HEK293 (cell line): ENCODE results near the gene SPTA1.

Experiments used
- CTCF ChIA-PET: fragments of 350-600 bp; formaldehyde crosslinking; extraction: SDS; loops from one replicate; lab custom pipeline; 2021; ENCODE audit warnings: antibody characterized with exemption; lab: Yijun Ruan, JAX
- POLR2A ChIA-PET: fragments of 300-600 bp; formaldehyde crosslinking; extraction: SDS; loops from one replicate; lab custom pipeline; 2020; ENCODE audit warnings: antibody characterized with exemption, inconsistent platforms; lab: Yijun Ruan, JAX
- H3K27ac ChIP-seq: fragments of 200-500 bp; sonication (Bioruptor generic); 2 replicates; pipeline ENCODE4 v1.5.1; 2014; ENCODE audit warnings: low read depth, low read length, control low read depth, inconsistent platforms; ENCODE audit errors: extremely low read depth
- H3K36me3 ChIP-seq, 2 experiments: fragments of 200-500 bp in 1 of 2; sonication (Bioruptor generic) in 1 of 2; 1 replicate in 1 of 2; 2 replicates in 1 of 2; pipeline ENCODE4 v1.5.1; 2014 to 2017; ENCODE audit warnings: inconsistent platforms in 2 of 2, low read length in 2 of 2; ENCODE audit not compliant: control insufficient read depth in 2 of 2, insufficient read depth in 1 of 2
- H3K4me1 ChIP-seq: fragments of 200-500 bp; sonication (Bioruptor generic); 2 replicates; pipeline ENCODE4 v1.5.1; 2014; ENCODE audit warnings: mild to moderate bottlenecking, low read length, inconsistent platforms; ENCODE audit not compliant: control insufficient read depth, insufficient read depth
- H3K4me3 ChIP-seq: 2 replicates; pipeline ENCODE4 v1.5.1; 2011; ENCODE audit warnings: low read depth, mild to moderate bottlenecking, control low read depth, low read length, moderate library complexity
- H3K9me3 ChIP-seq: fragments of 200-500 bp; sonication (Bioruptor generic); 2 replicates; pipeline ENCODE4 v1.5.1; 2014; ENCODE audit warnings: low read depth, low read length, inconsistent platforms; ENCODE audit not compliant: control insufficient read depth, insufficient read depth
- KLF16 ChIP-seq: fragments of 450-650 bp; formaldehyde crosslinking; IDR thresholded peaks from 2 replicates; pipeline ENCODE4 v1.5.1; 2017; ENCODE audit warnings: missing biosample characterization, missing genetic modification characterization
- MYNN ChIP-seq: fragments of 450-650 bp; formaldehyde crosslinking; IDR thresholded peaks from 2 replicates; pipeline ENCODE4 v1.5.1; 2016; ENCODE audit warnings: missing biosample characterization, missing genetic modification characterization, borderline replicate concordance
- PRDM1 ChIP-seq: fragments of 450-650 bp; formaldehyde crosslinking; IDR thresholded peaks from 2 replicates; pipeline ENCODE4; 2016; ENCODE audit warnings: missing biosample characterization, missing genetic modification characterization
- SP7 ChIP-seq: fragments of 450-650 bp; formaldehyde crosslinking; IDR thresholded peaks from 2 replicates; pipeline ENCODE4 v1.5.1; 2016; ENCODE audit warnings: missing biosample characterization, missing genetic modification characterization
- TRIM28 ChIP-seq: IDR thresholded peaks from 2 replicates; pipeline ENCODE4 v1.6.1; 2011; ENCODE audit warnings: low read length, control low read depth, borderline replicate concordance
- ZBTB17 ChIP-seq: fragments of 450-650 bp; formaldehyde crosslinking; IDR thresholded peaks from 2 replicates; pipeline ENCODE4 v1.5.1; 2016; ENCODE audit warnings: missing biosample characterization, missing genetic modification characterization
- ZIC2 ChIP-seq: fragments of 450-650 bp; formaldehyde crosslinking; IDR thresholded peaks from 2 replicates; pipeline ENCODE4 v1.5.1; 2016; ENCODE audit warnings: missing biosample characterization, missing genetic modification characterization
- ZNF239 ChIP-seq: fragments of 450-650 bp; formaldehyde crosslinking; IDR thresholded peaks from 2 replicates; pipeline ENCODE4 v1.5.1; 2016; ENCODE audit warnings: missing biosample characterization, missing genetic modification characterization
- ZNF24 ChIP-seq: fragments of 450-650 bp; formaldehyde crosslinking; IDR thresholded peaks from 2 replicates; pipeline ENCODE4 v1.5.1; 2016; ENCODE audit warnings: missing biosample characterization, missing genetic modification characterization
- ZNF366 ChIP-seq: fragments of 450-650 bp; formaldehyde crosslinking; conservative IDR thresholded peaks from 2 replicates; pipeline ENCODE4 v1.5.1; 2016; ENCODE audit warnings: missing biosample characterization, missing genetic modification characterization
- ZNF510 ChIP-seq: fragments of 450-650 bp; formaldehyde crosslinking; IDR thresholded peaks from 2 replicates; pipeline ENCODE4 v1.5.1; 2018; ENCODE audit warnings: mild to moderate bottlenecking, missing genetic modification characterization, missing biosample characterization; ENCODE audit not compliant: insufficient replicate concordance
- ZNF610 ChIP-seq: fragments of 450-650 bp; formaldehyde crosslinking; IDR thresholded peaks from 2 replicates; pipeline ENCODE4 v1.5.1; 2016; ENCODE audit warnings: missing biosample characterization, missing genetic modification characterization, borderline replicate concordance
- ZNF624 ChIP-seq: fragments of 450-650 bp; formaldehyde crosslinking; IDR thresholded peaks from 2 replicates; pipeline ENCODE4 v1.5.1; 2017; ENCODE audit warnings: missing biosample characterization, missing genetic modification characterization
- ZNF664 ChIP-seq: fragments of 450-650 bp; formaldehyde crosslinking; IDR thresholded peaks from 2 replicates; pipeline ENCODE4 v1.5.1; 2016; ENCODE audit warnings: missing biosample characterization, missing genetic modification characterization
- TF ChIP-seq, protein P1 (sequence below): sonication (generic); formaldehyde crosslinking; IDR thresholded peaks from 2 replicates; pipeline ENCODE4 v1.8.1; 2022; ENCODE audit warnings: mild to moderate bottlenecking, moderate library complexity, missing genetic modification reagents
- TF ChIP-seq, protein P2 (sequence below): fragments of 450-650 bp; formaldehyde crosslinking; IDR thresholded peaks from 2 replicates; pipeline ENCODE4 v1.5.1; 2016; ENCODE audit warnings: missing biosample characterization, missing genetic modification characterization
- TF ChIP-seq, protein P3 (sequence below): fragments of 450-650 bp; formaldehyde crosslinking; IDR thresholded peaks from 2 replicates; pipeline ENCODE4 v1.5.1; 2016; ENCODE audit warnings: missing biosample characterization, missing genetic modification characterization
- TF ChIP-seq, protein P4 (sequence below): fragments of 450-650 bp; formaldehyde crosslinking; IDR thresholded peaks from 2 replicates; pipeline ENCODE4 v1.5.1; 2016; ENCODE audit warnings: missing biosample characterization, missing genetic modification characterization
- TF ChIP-seq, protein P5 (sequence below): IDR thresholded peaks from 2 replicates; pipeline ENCODE4 v1.6.1; 2011; ENCODE audit warnings: mild to moderate bottlenecking, low read depth, low read length, borderline replicate concordance
- TF ChIP-seq, protein P6 (sequence below): fragments of 450-650 bp; formaldehyde crosslinking; conservative IDR thresholded peaks from 2 replicates; pipeline ENCODE4 v1.5.1; 2016; ENCODE audit warnings: low read depth, missing biosample characterization, missing genetic modification characterization
- TF ChIP-seq, protein P7 (sequence below): fragments of 450-650 bp; formaldehyde crosslinking; IDR thresholded peaks from 2 replicates; pipeline ENCODE4 v1.5.1; 2017; ENCODE audit warnings: missing biosample characterization, missing genetic modification characterization

The SPTA1 gene

DNA sequence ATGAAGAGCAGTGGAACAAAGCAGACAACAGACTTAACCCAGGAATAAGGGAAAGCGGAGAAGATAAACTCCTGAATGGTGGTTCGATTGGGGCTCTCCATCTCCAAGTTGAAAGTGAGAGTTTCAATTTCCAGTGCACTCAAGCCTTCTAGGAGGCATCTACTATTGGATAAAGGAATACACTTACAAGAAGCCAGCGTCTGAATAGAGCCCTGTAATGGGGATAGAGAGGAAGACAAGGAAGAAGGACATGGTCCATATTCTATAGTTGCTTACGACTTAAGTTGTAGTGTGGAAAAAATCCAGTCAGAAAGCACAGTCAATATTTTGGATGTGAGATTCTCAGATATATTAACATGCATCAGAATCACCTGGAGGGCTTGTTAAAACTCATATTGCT is 14.0 kb upstream of the SPTA1 start, which contains the start of gene OR6K2:
Gene OR6K2, minus strand, starts transcription at position 101 of the 400 bp plus-strand sequence. Its CDS starts 0 bp downstream, at position 101.
- ChIA-PET CTCF (no interaction called here), POLR2A (no interaction called here)
- TF ChIP-seq, protein P1, sequence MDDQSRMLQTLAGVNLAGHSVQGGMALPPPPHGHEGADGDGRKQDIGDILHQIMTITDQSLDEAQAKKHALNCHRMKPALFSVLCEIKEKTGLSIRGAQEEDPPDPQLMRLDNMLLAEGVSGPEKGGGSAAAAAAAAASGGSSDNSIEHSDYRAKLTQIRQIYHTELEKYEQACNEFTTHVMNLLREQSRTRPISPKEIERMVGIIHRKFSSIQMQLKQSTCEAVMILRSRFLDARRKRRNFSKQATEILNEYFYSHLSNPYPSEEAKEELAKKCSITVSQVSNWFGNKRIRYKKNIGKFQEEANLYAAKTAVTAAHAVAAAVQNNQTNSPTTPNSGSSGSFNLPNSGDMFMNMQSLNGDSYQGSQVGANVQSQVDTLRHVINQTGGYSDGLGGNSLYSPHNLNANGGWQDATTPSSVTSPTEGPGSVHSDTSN (CRISPR knock-in tag): no peak
- TF ChIP-seq, protein P2, sequence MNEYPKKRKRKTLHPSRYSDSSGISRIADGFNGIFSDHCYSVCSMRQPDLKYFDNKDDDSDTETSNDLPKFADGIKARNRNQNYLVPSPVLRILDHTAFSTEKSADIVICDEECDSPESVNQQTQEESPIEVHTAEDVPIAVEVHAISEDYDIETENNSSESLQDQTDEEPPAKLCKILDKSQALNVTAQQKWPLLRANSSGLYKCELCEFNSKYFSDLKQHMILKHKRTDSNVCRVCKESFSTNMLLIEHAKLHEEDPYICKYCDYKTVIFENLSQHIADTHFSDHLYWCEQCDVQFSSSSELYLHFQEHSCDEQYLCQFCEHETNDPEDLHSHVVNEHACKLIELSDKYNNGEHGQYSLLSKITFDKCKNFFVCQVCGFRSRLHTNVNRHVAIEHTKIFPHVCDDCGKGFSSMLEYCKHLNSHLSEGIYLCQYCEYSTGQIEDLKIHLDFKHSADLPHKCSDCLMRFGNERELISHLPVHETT: no peak
- TF ChIP-seq ZNF510 (tag by site-specific recombination): no peak
- TF ChIP-seq, protein P3, sequence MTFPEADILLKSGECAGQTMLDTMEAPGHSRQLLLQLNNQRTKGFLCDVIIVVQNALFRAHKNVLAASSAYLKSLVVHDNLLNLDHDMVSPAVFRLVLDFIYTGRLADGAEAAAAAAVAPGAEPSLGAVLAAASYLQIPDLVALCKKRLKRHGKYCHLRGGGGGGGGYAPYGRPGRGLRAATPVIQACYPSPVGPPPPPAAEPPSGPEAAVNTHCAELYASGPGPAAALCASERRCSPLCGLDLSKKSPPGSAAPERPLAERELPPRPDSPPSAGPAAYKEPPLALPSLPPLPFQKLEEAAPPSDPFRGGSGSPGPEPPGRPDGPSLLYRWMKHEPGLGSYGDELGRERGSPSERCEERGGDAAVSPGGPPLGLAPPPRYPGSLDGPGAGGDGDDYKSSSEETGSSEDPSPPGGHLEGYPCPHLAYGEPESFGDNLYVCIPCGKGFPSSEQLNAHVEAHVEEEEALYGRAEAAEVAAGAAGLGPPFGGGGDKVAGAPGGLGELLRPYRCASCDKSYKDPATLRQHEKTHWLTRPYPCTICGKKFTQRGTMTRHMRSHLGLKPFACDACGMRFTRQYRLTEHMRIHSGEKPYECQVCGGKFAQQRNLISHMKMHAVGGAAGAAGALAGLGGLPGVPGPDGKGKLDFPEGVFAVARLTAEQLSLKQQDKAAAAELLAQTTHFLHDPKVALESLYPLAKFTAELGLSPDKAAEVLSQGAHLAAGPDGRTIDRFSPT (tag by site-specific recombination): no peak
- TF ChIP-seq ZBTB17 (tag by site-specific recombination): no peak
- TF ChIP-seq ZIC2 (tag by site-specific recombination): no peak
- TF ChIP-seq MYNN (tag by site-specific recombination): no peak
- no peak for TF ChIP-seq ZNF624
- TF ChIP-seq PRDM1 (tag by site-specific recombination): no peak
- TF ChIP-seq KLF16 (tag by site-specific recombination): no peak
- TF ChIP-seq ZNF610 (tag by site-specific recombination): no peak
- TF ChIP-seq, protein P4, sequence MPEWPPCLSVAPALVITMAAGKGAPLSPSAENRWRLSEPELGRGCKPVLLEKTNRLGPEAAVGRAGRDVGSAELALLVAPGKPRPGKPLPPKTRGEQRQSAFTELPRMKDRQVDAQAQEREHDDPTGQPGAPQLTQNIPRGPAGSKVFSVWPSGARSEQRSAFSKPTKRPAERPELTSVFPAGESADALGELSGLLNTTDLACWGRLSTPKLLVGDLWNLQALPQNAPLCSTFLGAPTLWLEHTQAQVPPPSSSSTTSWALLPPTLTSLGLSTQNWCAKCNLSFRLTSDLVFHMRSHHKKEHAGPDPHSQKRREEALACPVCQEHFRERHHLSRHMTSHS (tag by site-specific recombination): no peak
- TF ChIP-seq, all 188 proteins: peak for 0
- Histone ChIP-seq H3K9me3 (no peaks in the 10 kb centered on the region), H3K36me3 (no peaks in the 10 kb centered on the region), H3K4me3 (no peak within 1 kb of the TSS), H3K27ac (no peak within 1 kb of the TSS), H3K4me1 (no peaks in the 10 kb centered on the region)

DNA sequence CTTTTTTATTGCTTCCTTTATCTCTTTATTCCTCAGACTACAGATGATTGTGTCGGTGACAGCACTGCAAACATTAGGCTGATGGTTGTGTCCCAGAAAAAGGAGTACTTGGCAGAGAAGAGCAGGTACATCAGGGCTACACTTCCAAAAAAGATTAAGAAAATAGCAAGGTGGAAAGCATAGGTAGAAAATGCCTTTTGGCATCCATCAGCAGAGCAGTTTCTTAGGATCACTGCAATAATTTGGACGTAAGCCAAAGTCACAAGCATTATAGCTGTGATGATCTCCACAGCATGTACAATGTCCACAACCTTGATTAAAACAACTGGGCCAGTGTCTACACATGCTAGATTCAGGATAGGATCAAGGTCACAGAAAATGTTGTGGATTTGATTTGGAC is 8.1 kb upstream of the SPTA1 start:
- TF ChIP-seq, protein P5, sequence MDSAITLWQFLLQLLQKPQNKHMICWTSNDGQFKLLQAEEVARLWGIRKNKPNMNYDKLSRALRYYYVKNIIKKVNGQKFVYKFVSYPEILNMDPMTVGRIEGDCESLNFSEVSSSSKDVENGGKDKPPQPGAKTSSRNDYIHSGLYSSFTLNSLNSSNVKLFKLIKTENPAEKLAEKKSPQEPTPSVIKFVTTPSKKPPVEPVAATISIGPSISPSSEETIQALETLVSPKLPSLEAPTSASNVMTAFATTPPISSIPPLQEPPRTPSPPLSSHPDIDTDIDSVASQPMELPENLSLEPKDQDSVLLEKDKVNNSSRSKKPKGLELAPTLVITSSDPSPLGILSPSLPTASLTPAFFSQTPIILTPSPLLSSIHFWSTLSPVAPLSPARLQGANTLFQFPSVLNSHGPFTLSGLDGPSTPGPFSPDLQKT: no peak
- TF ChIP-seq, protein P6, sequence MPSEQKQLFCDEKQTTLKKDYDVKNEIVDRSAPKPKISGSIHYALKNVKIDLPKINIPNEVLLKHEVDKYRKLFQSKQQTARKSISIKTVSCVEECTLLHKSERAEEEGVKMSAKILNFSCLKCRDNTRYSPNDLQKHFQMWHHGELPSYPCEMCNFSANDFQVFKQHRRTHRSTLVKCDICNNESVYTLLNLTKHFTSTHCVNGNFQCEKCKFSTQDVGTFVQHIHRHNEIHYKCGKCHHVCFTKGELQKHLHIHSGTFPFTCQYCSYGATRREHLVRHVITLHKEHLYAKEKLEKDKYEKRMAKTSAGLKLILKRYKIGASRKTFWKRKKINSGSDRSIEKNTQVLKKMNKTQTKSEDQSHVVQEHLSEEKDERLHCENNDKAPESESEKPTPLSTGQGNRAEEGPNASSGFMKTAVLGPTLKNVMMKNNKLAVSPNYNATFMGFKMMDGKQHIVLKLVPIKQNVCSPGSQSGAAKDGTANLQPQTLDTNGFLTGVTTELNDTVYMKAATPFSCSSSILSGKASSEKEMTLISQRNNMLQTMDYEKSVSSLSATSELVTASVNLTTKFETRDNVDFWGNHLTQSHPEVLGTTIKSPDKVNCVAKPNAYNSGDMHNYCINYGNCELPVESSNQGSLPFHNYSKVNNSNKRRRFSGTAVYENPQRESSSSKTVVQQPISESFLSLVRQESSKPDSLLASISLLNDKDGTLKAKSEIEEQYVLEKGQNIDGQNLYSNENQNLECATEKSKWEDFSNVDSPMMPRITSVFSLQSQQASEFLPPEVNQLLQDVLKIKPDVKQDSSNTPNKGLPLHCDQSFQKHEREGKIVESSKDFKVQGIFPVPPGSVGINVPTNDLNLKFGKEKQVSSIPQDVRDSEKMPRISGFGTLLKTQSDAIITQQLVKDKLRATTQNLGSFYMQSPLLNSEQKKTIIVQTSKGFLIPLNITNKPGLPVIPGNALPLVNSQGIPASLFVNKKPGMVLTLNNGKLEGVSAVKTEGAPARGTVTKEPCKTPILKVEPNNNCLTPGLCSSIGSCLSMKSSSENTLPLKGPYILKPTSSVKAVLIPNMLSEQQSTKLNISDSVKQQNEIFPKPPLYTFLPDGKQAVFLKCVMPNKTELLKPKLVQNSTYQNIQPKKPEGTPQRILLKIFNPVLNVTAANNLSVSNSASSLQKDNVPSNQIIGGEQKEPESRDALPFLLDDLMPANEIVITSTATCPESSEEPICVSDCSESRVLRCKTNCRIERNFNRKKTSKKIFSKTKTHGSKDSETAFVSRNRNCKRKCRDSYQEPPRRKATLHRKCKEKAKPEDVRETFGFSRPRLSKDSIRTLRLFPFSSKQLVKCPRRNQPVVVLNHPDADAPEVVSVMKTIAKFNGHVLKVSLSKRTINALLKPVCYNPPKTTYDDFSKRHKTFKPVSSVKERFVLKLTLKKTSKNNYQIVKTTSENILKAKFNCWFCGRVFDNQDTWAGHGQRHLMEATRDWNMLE (tag by site-specific recombination): no peak
- no peak for TF ChIP-seq ZNF664
- TF ChIP-seq ZNF366 (tag by site-specific recombination): no peak
- no peak for TF ChIP-seq ZNF239
- no peak for TF ChIP-seq ZNF24 (tag by site-specific recombination)
- no peak for TF ChIP-seq SP7 (tag by site-specific recombination)
- no peak for TF ChIP-seq TRIM28
- TF ChIP-seq, protein P7, sequence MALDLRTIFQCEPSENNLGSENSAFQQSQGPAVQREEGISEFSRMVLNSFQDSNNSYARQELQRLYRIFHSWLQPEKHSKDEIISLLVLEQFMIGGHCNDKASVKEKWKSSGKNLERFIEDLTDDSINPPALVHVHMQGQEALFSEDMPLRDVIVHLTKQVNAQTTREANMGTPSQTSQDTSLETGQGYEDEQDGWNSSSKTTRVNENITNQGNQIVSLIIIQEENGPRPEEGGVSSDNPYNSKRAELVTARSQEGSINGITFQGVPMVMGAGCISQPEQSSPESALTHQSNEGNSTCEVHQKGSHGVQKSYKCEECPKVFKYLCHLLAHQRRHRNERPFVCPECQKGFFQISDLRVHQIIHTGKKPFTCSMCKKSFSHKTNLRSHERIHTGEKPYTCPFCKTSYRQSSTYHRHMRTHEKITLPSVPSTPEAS: no peak
- Histone ChIP-seq H3K4me3 (no peak overlapping the region), H3K9me3 (no peaks in the 10 kb centered on the region), H3K36me3 (no peaks in the 10 kb centered on the region), H3K27ac (no peak overlapping the region), H3K4me1 (no peaks in the 10 kb centered on the region)
- POLR2A ChIA-PET: no interaction called here
- CTCF ChIA-PET: interaction anchor here (0.6 kb wide), 1 partner anchor 16 kb away, joined by 3 read pairs; no protein-coding TSS in a partner anchor
